ENCODE measurements around the gene VGF.

The VGF gene

DNA sequence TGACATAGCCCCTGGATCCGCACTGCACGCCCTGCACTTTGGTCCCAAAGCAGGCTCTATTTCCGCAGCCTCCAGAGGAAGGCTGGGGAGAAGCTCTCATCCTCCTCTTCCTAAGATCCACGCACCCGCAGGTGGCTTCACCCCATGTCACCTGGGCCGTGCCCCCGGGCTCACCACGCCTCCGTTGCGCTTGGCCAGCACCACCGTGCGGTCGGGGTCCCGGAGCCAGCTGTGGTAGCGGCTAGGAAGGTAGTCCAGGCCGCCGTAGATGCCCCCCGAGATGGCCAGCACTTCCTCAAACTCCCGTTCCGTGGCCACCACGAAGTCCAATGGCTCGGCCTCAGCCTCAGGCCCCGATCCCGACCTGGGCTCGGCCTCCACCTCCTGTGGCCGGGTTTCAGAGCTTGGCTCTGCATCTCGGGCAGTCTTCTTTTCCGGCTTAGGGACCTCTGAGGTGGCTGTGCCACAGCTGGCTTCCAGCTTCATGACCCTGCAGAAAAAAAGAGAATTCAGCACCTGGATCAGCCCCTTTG lies 9.0 kb upstream of the VGF start:
- in situ Hi-C loops (cut with MboI; ENCODE audit: low sequenced_read_pairs), result no loop called here
- peaks cover 60% of the 10 kb centered on the region for H3K27me3 ChIP-seq (ENCODE audit: low read depth)
- peaks cover 3% of the 10 kb centered on the region; the same call in 1 of the 2 replicates for H3K4me1 ChIP-seq
- H3K9me3 ChIP-seq, result no peaks in the 10 kb centered on the region
- H3K36me3 ChIP-seq (replicated peaks), result no peaks in the 10 kb centered on the region
- DNase-seq (ENCODE audit: low spot score in 2 of 2), result no peak
- H3K4me3 ChIP-seq, result no peak overlapping the region

DNA sequence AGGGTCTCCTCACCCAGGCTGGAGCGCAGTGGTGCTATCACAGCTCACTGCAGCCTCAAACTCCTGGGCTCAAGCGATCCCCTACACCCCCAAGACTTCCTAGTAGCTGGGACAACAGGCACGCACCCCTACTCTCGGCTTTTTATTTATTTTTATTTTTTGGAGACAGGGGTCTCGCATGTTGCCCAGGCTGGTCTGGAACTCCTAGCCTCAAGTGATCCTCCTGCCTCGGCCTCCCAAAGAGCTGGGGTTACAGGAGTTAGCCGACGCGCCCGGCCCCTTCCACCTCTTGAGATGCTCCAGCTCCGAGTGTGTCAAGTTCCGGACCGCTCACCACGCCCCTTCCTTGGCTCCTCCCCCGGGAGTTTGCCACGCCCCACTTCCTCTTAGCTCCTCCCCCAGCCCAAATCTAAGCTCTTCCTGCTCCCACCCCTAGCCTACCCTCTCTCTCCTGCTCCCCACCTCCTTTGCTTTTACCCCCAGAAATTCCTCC lies 8.4 kb upstream of the VGF start:
- Histone ChIP-seq H3K4me3 (no peak overlapping the region), H3K4me1 (peaks cover 6% of the 10 kb centered on the region; the same call in 1 of the 2 replicates), H3K9me3 (no peaks in the 10 kb centered on the region), H3K36me3 (replicated peaks) (no peaks in the 10 kb centered on the region), H3K27me3 (ENCODE audit: low read depth) (peaks cover 66% of the 10 kb centered on the region)
- in situ Hi-C loops (cut with MboI; ENCODE audit: low sequenced_read_pairs), result no loop called here
- peak in 1 of 2 experiments; percentile 73 for DNase-seq (ENCODE audit: low spot score in 2 of 2)

DNA sequence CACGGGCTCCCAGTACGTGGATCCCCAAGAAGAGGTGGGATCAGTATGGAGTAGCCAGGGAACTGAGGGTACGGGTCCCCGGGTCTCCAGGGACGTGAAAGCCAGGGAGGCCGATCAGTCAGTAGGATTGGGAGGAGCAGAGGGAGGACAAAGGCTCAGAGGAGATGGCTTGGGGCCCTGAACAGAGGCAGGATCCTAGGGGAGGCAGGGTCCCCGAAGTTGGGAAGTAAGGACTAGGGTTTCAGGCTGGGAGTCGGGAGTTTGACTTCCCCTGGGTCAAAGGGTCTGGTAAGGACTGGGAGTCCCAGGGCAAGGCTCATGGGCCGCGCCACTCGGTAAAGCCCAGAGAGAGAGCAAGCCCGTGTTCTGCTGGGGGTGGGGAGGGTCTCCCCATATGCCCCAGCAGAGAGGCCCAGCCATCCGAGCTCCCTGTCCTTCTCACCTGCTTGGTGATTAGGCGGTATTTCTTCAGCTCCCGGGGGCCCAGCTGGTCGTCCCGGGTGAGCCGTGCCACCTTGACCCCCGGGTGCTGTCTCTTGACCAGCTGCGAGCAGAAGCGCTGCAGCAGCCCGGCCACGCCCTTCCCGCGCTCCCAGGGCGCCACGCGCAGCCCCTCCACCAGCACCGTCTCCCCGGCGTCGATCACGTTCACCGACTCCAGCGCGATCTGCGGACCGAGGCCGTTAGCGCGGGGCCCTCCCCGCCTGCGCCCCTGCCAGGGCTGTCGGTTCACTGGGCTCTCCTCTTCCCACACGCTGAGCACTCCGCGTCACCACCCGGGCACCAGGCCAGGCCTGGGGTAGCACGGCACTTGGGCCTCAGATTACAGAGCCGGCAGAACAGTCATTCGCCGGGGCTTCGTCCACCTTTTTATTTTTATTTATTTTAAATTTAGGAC lies 7.7 kb upstream of the VGF start:
- in situ Hi-C loops (cut with MboI; ENCODE audit: low sequenced_read_pairs), result no loop called here
- peaks cover 6% of the 10 kb centered on the region; the same call in 1 of the 2 replicates for H3K4me1 ChIP-seq
- H3K4me3 ChIP-seq, result no peak overlapping the region
- no peak for DNase-seq (ENCODE audit: low spot score in 2 of 2)
- H3K27me3 ChIP-seq (ENCODE audit: low read depth), result peaks cover 70% of the 10 kb centered on the region
- no peaks in the 10 kb centered on the region for H3K36me3 ChIP-seq (replicated peaks)
- no peaks in the 10 kb centered on the region for H3K9me3 ChIP-seq

DNA sequence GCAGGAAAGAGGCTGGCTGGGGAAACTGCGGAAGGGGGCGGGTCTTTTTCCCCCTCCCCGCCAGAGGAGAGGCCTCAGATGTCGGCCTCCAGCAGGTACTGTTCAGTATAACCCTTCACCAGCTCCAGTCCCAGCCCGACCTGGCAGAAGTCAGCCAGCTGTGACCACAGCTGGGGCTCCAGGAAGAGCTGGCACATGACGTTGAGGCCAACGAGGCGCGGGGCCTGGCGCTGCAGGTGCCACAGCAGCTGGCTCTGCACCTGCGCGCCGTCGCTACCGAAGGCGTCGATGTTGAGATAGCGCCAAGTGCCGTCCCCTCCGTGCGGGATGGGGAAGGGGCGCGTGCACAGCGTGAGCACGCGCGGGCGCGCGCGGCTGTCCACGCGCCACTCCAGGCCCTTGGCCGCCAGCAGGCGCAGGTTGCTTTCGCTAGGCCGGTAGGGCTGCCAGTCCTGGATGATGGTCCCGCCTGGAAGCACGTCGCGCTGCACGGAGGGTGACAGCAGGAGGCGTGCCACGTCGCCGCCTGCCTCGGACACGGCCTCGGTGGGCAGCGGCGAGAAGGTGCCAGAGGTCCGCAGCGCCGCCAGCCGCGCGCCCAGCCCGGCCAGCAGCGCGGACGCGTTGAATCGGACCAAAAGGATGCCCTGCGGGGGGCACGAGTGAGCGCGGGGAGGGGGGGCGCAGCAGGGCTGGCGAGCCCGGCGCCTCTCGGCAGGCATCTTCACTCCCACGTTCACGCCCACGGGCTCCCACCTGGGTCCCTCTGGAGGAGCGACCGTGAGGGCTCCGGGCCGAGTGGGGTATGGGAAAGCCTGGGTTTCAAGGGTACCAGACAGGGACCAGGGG lies 6.9 kb upstream of the VGF start:
- Histone ChIP-seq H3K27me3 (ENCODE audit: low read depth) (peaks cover 71% of the 10 kb centered on the region), H3K4me1 (peaks cover 6% of the 10 kb centered on the region; the same call in 1 of the 2 replicates), H3K36me3 (replicated peaks) (no peaks in the 10 kb centered on the region), H3K4me3 (no peak overlapping the region), H3K9me3 (no peaks in the 10 kb centered on the region)
- in situ Hi-C loops (cut with MboI; ENCODE audit: low sequenced_read_pairs), result no loop called here
- DNase-seq (ENCODE audit: low spot score in 2 of 2), result no peak

DNA sequence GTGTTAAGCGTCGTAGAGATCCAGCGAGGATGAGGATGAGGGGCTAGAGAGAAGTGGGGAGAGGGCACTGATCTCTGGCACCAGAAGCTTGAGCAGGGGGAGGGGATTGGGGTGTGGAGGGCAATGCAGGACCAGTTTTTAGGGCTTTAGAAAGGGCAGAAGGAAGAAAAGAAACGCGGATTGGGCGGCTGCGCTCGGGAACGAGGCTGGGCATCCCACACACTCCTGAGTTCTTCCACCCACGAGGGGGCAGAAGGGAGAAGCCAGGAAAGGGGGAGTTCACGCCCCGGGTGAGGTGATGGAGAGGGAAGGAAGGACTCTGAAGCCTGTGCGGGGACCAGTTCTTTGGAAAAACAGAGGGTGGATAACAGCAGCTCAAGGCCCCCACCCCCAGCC lies 6.1 kb upstream of the VGF start:
- in situ Hi-C loops (cut with MboI; ENCODE audit: low sequenced_read_pairs), result no loop called here
- H3K27me3 ChIP-seq (ENCODE audit: low read depth), result peaks cover 76% of the 10 kb centered on the region
- no peaks in the 10 kb centered on the region for H3K9me3 ChIP-seq
- H3K4me3 ChIP-seq, result no peak overlapping the region
- DNase-seq (ENCODE audit: low spot score in 2 of 2), result no peak
- no peaks in the 10 kb centered on the region for H3K36me3 ChIP-seq (replicated peaks)
- peaks cover 6% of the 10 kb centered on the region; the same call in 1 of the 2 replicates for H3K4me1 ChIP-seq

DNA sequence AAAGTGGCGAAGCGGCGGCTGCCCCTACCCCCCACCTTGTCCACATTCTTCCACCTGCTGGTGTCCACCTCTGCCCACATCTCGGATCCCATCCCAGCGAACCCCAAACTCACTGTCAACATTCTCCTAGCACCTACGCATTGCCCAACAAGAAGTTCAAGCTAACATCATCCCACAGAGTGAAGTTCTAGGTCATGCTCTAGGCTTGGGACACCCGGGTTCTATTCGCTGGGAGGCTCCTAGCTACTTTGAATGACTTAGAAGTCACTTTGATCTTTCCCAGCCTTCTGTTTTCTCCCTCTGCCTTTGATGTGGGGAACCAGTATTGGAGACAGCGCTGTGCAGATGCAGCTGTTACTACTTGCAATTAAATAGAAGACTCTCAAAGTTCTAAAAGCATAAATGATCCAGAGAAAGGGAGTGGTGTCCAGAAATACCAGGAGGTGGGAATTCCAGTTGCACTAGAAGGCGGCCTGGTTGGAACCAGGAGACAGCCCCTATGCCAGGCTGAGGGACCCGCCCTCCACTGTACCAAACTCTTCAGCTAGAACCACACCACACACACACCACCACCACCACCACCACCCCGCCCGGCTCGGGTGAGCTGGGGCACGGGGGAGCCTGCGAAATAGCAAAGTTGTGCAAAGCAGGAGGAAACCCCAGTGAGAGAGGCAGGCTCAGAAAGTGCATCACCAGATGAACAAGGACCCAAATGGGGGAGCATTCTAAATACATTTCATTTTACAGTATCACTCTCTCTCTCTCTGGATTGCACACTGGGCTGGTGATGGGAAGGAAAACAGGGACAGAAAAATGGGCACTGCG lies 5.5 kb upstream of the VGF start:
- H3K4me3 ChIP-seq, result no peak overlapping the region
- no peaks in the 10 kb centered on the region for H3K36me3 ChIP-seq (replicated peaks)
- H3K27me3 ChIP-seq (ENCODE audit: low read depth), result peaks cover 80% of the 10 kb centered on the region
- no peaks in the 10 kb centered on the region for H3K9me3 ChIP-seq
- DNase-seq (ENCODE audit: low spot score in 2 of 2), result no peak
- H3K4me1 ChIP-seq, result peaks cover 8% of the 10 kb centered on the region
- in situ Hi-C loops (cut with MboI; ENCODE audit: low sequenced_read_pairs), result no loop called here

DNA sequence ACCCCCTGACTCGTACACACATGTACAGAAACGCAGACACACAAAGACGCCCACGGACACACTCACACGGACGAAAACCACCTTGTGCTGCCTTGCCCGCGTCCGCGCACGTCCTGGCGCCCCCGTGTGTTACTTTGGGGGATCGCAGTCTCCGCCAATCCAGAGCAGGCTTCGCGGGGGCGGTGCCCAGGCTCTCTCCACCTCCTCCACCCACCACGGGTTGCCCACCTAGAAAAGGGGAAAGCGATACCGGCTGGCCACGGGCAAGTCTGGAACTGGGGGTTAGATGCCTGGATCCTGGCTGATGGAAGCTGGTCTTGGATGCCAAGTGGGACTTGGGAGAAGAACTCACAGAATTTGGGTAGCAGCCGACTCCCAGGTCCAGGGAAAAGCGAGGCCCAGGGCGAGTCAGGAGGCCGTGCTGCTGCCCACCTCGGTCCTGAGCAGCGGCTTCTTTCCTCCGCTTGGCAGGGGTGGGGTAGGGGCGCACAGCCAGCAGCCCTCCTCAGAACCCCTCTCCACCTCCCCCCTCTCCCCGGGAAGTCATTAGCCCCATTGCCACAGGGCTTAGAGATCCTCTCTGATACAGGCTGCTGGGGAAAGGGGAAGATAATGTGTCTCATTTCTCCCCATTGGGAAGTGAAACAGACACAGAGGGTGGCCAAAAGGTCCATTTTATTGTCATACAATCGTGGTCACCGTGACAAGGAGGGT lies 4.6 kb upstream of the VGF start:
- H3K4me3 ChIP-seq, result 0 out of 2 replicates have a peak overlapping the region, but pooled peaks have one; percentile 5

DNA sequence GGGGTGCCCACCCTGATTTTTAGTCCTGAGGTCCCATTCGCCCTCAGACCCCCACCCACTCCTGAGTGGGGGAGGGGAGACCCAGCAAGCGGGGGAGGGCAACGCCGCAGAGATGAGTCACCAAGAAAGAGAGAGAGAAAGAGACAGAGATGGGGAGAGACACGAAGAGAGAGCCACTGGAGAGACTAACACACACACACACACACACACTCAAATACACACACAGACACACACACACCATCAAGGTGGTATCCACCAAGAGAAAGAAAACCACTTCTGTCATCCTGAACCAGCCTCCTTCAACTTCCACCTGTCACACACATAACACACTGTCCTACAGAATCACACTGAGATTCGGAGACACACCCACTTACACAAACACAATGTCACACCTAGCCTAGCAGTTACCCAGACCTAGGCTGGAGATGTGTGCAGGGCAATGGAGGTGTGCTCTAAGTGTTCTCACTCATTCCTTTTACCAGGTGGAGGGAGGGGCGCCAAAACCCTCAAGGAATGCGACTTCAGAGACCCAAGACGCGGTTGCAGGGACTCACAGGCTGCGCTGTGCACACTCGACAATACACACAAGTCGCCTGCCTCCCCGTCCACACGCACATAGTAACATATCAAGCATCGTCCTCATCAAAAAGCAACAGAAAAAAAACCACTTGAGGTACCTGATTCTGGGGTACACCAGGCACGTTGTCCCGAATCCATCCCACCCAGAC lies 3.9 kb upstream of the VGF start:
- H3K27me3 ChIP-seq (ENCODE audit: low read depth), result peaks cover 89% of the 10 kb centered on the region
- H3K4me1 ChIP-seq, result peaks cover 13% of the 10 kb centered on the region

More for the DNA sequence above, 4.6 kb upstream of the VGF start:
- H3K36me3 ChIP-seq (replicated peaks), result no peaks in the 10 kb centered on the region
- H3K4me1 ChIP-seq, result peaks cover 13% of the 10 kb centered on the region
- H3K9me3 ChIP-seq, result no peaks in the 10 kb centered on the region
- H3K27me3 ChIP-seq (ENCODE audit: low read depth), result peaks cover 84% of the 10 kb centered on the region
- in situ Hi-C loops (cut with MboI; ENCODE audit: low sequenced_read_pairs), result no loop called here
- DNase-seq (ENCODE audit: low spot score in 2 of 2), result peak in 1 of 2 experiments; percentile 90

DNA sequence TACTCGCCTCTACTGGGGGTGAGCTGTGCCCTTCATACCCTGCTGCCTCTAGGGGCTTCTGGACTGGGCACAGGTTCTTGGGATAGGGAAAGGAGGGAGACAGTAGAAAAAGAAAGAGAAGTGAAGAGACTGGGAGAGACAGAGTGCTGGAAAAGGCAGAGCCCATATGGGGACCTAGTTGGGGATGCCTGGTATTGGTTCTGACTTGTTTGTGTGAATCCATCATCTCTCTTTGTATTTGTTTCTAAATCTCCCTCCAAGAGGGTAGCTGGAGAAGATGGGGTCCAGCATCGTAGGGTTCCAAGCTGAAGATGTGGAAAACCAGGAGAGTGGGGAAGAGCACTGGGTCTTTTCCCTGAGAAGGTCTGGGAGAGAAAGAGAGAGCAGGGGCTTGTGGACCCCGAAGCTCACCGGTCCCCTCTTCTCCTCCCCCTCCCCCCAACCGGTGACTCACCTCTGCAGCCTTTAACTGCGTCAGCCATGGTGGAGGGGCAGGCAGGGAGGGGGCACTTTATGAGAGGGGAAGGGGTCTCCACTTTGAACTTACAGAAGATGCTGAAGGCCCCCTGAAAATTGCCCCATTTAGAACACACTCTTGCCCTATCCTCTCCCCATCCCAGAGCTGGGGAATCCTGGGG lies 3.2 kb upstream of the VGF start:
- peaks cover 13% of the 10 kb centered on the region for H3K4me1 ChIP-seq
- H3K36me3 ChIP-seq (replicated peaks), result no peaks in the 10 kb centered on the region
- no peak overlapping the region for H3K4me3 ChIP-seq
- DNase-seq (ENCODE audit: low spot score in 2 of 2), result no peak
- H3K27me3 ChIP-seq (ENCODE audit: low read depth), result peaks cover 87% of the 10 kb centered on the region
- no peaks in the 10 kb centered on the region for H3K9me3 ChIP-seq
- in situ Hi-C loops (cut with MboI; ENCODE audit: low sequenced_read_pairs), result no loop called here

More for the DNA sequence above, 3.9 kb upstream of the VGF start:
- 0 out of 2 replicates have a peak overlapping the region, but pooled peaks have one; percentile 5 for H3K4me3 ChIP-seq
- in situ Hi-C loops (cut with MboI; ENCODE audit: low sequenced_read_pairs), result no loop called here
- no peaks in the 10 kb centered on the region for H3K9me3 ChIP-seq
- no peaks in the 10 kb centered on the region for H3K36me3 ChIP-seq (replicated peaks)
- no peak for DNase-seq (ENCODE audit: low spot score in 2 of 2)

DNA sequence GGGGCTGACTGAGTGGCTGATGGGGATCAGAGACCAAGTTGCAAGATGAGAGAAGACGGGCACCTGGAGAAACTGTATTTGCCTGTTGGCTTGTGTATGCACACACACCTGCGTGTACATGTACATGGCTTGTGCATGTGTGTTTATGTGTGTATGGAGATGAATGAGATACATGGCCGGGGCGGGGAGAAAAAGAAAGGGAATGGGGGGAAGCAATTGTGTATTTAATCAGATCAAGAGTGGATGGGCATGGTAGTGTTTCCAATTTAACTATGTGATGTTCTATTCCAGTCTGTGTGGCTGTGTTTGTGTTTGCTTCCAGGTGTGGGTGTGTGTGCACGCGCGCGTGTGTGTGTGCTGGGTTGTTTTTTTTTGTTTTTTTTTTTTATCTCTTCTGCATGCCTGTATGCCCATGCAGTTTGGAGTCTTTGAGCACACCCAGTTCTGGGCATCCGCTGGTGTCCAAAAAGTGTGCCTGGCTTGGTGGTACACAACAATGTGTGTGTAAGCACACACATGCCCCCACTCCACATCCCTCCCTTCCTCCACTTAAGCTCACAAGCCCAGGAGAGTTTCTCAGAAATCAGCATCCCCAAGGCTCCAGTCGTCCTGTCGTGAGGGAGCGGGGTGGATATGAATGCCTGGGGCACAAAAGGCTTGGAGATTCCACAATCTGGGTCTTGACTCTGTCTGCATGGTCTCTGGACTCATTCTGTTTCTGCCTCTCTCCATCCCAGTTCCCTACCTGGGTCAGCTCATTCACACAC lies 2.5 kb upstream of the VGF start:
- Histone ChIP-seq H3K9me3 (no peaks in the 10 kb centered on the region), H3K4me3 (no peak overlapping the region), H3K27me3 (ENCODE audit: low read depth) (peaks cover 80% of the 10 kb centered on the region), H3K36me3 (replicated peaks) (no peaks in the 10 kb centered on the region), H3K4me1 (peaks cover 13% of the 10 kb centered on the region)
- no peak for DNase-seq (ENCODE audit: low spot score in 2 of 2)
- in situ Hi-C loops (cut with MboI; ENCODE audit: low sequenced_read_pairs), result no loop called here

DNA sequence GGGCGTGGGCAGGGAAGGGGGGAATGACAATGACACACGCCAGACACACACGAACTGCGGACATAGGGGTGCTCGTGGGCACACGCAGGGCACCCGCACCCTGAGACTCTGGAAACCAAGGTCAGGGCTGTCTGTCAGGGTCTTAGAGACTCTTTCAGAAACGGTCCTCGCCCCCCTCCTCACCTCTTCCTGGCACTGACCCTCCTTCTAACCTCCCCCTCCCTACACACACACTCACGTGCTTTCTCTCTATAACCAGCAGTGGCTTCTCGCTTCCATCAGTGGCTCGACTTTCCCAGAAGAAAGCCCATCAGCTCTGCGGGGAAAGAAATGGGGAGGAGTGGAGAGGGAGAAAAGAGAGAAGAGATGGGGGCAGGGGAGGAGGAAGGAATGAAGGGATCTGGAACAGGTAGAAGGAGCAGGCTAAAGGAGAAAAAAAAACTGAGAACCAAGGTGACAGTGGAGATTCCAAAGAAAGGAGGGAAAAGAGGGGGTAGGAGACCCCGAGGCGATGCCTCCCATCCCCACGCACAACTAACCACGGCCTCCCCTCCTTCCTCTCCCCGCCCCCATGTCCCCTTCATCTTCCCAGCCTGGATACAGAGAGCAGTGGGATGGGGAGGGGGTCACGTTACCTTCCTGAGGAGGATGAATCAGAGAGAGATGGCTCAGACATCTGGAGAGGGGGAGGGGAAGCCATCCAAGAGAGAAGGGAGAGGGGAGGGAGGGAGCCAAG lies 1.7 kb upstream of the VGF start:
- H3K4me3 ChIP-seq, result no peak overlapping the region

More for the DNA sequence above, 1.7 kb upstream of the VGF start:
- H3K27me3 ChIP-seq (ENCODE audit: low read depth), result peaks cover 73% of the 10 kb centered on the region
- H3K9me3 ChIP-seq, result no peaks in the 10 kb centered on the region
- peaks cover 13% of the 10 kb centered on the region for H3K4me1 ChIP-seq
- in situ Hi-C loops (cut with MboI; ENCODE audit: low sequenced_read_pairs), result no loop called here
- no peak for DNase-seq (ENCODE audit: low spot score in 2 of 2)
- H3K36me3 ChIP-seq (replicated peaks), result no peaks in the 10 kb centered on the region

All from HAP-1 (cell line).